IMR-90 (cell line): ENCODE data around the gene MAN2B1. TPM values are rescaled to one million over a fixed set of nuclear protein-coding genes. Genes with fewer than 3 reads are reported as not detected.

ENCODE experiments used
- ATAC-seq: fragments of 200-7000 bp; cut with Tn5 transposase; 2 replicates; pipeline ENCODE4 v1.9.1; 2020; ENCODE audit warnings: low read depth, mild to moderate bottlenecking, moderate library complexity
- BruUV-seq: library from RNA; stranded (reverse); fragments of 400-500 nt; replicated peaks from 2 replicates; lab custom pipeline; 2021; lab: Mats Ljungman, UMichigan
- CTCF ChIA-PET: fragments of 300-600 bp; formaldehyde crosslinking; extraction: SDS; loops from one replicate; lab custom pipeline; 2021; ENCODE audit warnings: antibody characterized with exemption; lab: Yijun Ruan, JAX
- POLR2A ChIA-PET: fragments of 300-600 bp; sonication (Branson Sonifier 250); formaldehyde crosslinking; loops from one replicate; lab custom pipeline; 2022; ENCODE audit warnings: antibody characterized with exemption; ENCODE audit not compliant: unreplicated experiment; lab: Charles Lee
- DNase-seq: peaks from one replicate; pipeline ENCODE4 v3.0.0; 2013
- H2AFZ ChIP-seq: replicated peaks from 2 replicates; pipeline ENCODE3; 2013; ENCODE audit warnings: low read length, mild to moderate bottlenecking; ENCODE audit not compliant: poor library complexity
- H2AK5ac ChIP-seq: 2 replicates; pipeline ENCODE4 v1.6.1; 2013; ENCODE audit warnings: low read depth, low read length, inconsistent platforms
- H2AK9ac ChIP-seq: replicated peaks from 2 replicates; pipeline ENCODE3; 2013; ENCODE audit warnings: mild to moderate bottlenecking, low read depth, low read length, moderate library complexity; ENCODE audit not compliant: poor library complexity
- H2BK120ac ChIP-seq: 2 replicates; pipeline ENCODE4 v1.6.1; 2013; ENCODE audit warnings: low read depth, low read length, inconsistent platforms
- H2BK15ac ChIP-seq: 3 replicates; pipeline ENCODE4 v1.6.1; 2013; ENCODE audit warnings: low read depth, low read length, inconsistent platforms
- H2BK20ac ChIP-seq: 2 replicates; pipeline ENCODE4 v1.6.1; 2013; ENCODE audit warnings: low read depth, mild to moderate bottlenecking, inconsistent platforms, low read length, moderate library complexity
- H2BK5ac ChIP-seq: 2 replicates; pipeline ENCODE4 v1.6.1; 2013; ENCODE audit warnings: mild to moderate bottlenecking, low read depth, low read length, inconsistent platforms; ENCODE audit not compliant: poor library complexity, severe bottlenecking
- H3K14ac ChIP-seq: replicated peaks from 2 replicates; pipeline ENCODE4 v1.6.1; 2013; ENCODE audit warnings: low read depth, low read length, inconsistent platforms
- H3K18ac ChIP-seq: 2 replicates; pipeline ENCODE4 v1.6.1; 2013; ENCODE audit warnings: low read depth, low read length, control low read depth
- H3K23ac ChIP-seq: 2 replicates; pipeline ENCODE4 v1.6.1; 2013; ENCODE audit warnings: low read depth, low read length, inconsistent platforms
- H3K27ac ChIP-seq: 2 replicates; pipeline ENCODE4 v1.5.1; 2013; ENCODE audit warnings: mild to moderate bottlenecking, control low read depth, low read length; ENCODE audit not compliant: insufficient read depth
- H3K27me3 ChIP-seq: 2 replicates; pipeline ENCODE4 v1.6.1; 2013; ENCODE audit warnings: low read length; ENCODE audit not compliant: control insufficient read depth, insufficient read depth
- H3K36me3 ChIP-seq: 2 replicates; pipeline ENCODE4 v1.6.1; 2013; ENCODE audit warnings: low read length, mixed read lengths; ENCODE audit not compliant: control insufficient read depth, insufficient read depth
- H3K4ac ChIP-seq: 2 replicates; pipeline ENCODE4 v1.6.1; 2013; ENCODE audit warnings: low read depth, low read length, inconsistent platforms
- H3K4me1 ChIP-seq: 2 replicates; pipeline ENCODE4 v1.6.1; 2013; ENCODE audit warnings: low read length, mixed read lengths; ENCODE audit not compliant: control insufficient read depth, insufficient read depth
- H3K4me2 ChIP-seq: 2 replicates; pipeline ENCODE4 v1.6.1; 2013; ENCODE audit warnings: low read depth, mild to moderate bottlenecking, control low read depth, low read length, moderate library complexity
- H3K4me3 ChIP-seq: 2 replicates; pipeline ENCODE4 v1.5.1; 2013; ENCODE audit warnings: low read depth, mild to moderate bottlenecking, control low read depth, low read length, moderate library complexity; ENCODE audit not compliant: insufficient read depth
- H3K56ac ChIP-seq: 2 replicates; pipeline ENCODE4 v1.6.1; 2013; ENCODE audit warnings: low read length, inconsistent platforms; ENCODE audit not compliant: insufficient read depth; ENCODE audit errors: extremely low read depth
- H3K79me1 ChIP-seq, 2 experiments: 2 replicates each; pipeline ENCODE4 v1.6.1; 2013; ENCODE audit warnings: low read length in 2 of 2, inconsistent platforms in 1 of 2, low read depth in 1 of 2
- H3K9ac ChIP-seq: 2 replicates; pipeline ENCODE4 v1.6.1; 2013; ENCODE audit warnings: low read depth, low read length, control low read depth
- H3K9me1 ChIP-seq: 2 replicates; pipeline ENCODE4 v1.6.1; 2013; ENCODE audit warnings: low read length, inconsistent platforms; ENCODE audit not compliant: insufficient read depth
- H3K9me3 ChIP-seq: 2 replicates; pipeline ENCODE4 v1.6.1; 2013; ENCODE audit warnings: low read length; ENCODE audit not compliant: control insufficient read depth, insufficient read depth
- H4K20me1 ChIP-seq: 2 replicates; pipeline ENCODE4 v1.6.1; 2013; ENCODE audit warnings: low read length, inconsistent platforms; ENCODE audit not compliant: insufficient read depth
- H4K5ac ChIP-seq: 2 replicates; pipeline ENCODE4 v1.6.1; 2013; ENCODE audit warnings: mild to moderate bottlenecking, low read depth, low read length, control low read depth
- H4K8ac ChIP-seq, 2 experiments: 2 replicates each; pipeline ENCODE4 v1.6.1; 2013; ENCODE audit warnings: low read depth in 2 of 2, low read length in 2 of 2, control low read depth in 1 of 2, inconsistent platforms in 1 of 2
- H4K91ac ChIP-seq: 2 replicates; pipeline ENCODE4 v1.6.1; 2013; ENCODE audit warnings: low read depth, low read length, inconsistent platforms; ENCODE audit not compliant: insufficient read depth
- BHLHE40 ChIP-seq: fragments of 150-350 bp; IDR thresholded peaks from 2 replicates; pipeline ENCODE4 v1.6.1; 2016; ENCODE audit warnings: mild to moderate bottlenecking, low read depth, low read length
- CEBPB ChIP-seq: IDR thresholded peaks from 2 replicates; pipeline ENCODE4 v1.6.1; 2012; ENCODE audit warnings: low read depth, low read length, improper control_type of control experiment
- CHD1 ChIP-seq: IDR thresholded peaks from 2 replicates; pipeline ENCODE4 v1.6.1; 2012; ENCODE audit warnings: low read depth, low read length, improper control_type of control experiment
- CTCF ChIP-seq: conservative IDR thresholded peaks from 2 replicates; pipeline ENCODE4 v1.5.1; 2012; ENCODE audit warnings: mild to moderate bottlenecking, low read depth, low read length, improper control_type of control experiment
- ELK1 ChIP-seq: fragments of 150-350 bp; IDR thresholded peaks from 2 replicates; pipeline ENCODE4 v1.6.1; 2016; ENCODE audit warnings: low read depth, mild to moderate bottlenecking, low read length, moderate library complexity, borderline replicate concordance
- FOS ChIP-seq: fragments of 150-350 bp; IDR thresholded peaks from 2 replicates; pipeline ENCODE4 v1.6.1; 2016; ENCODE audit warnings: low read depth, low read length
- MAFK ChIP-seq: IDR thresholded peaks from 2 replicates; pipeline ENCODE4 v1.6.1; 2012; ENCODE audit warnings: low read depth, low read length, improper control_type of control experiment
- MAZ ChIP-seq: IDR thresholded peaks from 2 replicates; pipeline ENCODE4 v1.6.1; 2012; ENCODE audit warnings: low read depth, mild to moderate bottlenecking, low read length, improper control_type of control experiment, moderate library complexity, borderline replicate concordance
- MXI1 ChIP-seq: IDR thresholded peaks from 2 replicates; pipeline ENCODE4 v1.6.1; 2012; ENCODE audit warnings: low read depth, mild to moderate bottlenecking, low read length, moderate library complexity, borderline replicate concordance
- NFE2L2 ChIP-seq: fragments of 150-350 bp; IDR thresholded peaks from 2 replicates; pipeline ENCODE4 v1.6.1; 2016; ENCODE audit warnings: low read depth, mild to moderate bottlenecking, low read length
- POLR2A ChIP-seq: IDR thresholded peaks from 2 replicates; pipeline ENCODE4 v1.6.1; 2012; ENCODE audit warnings: mild to moderate bottlenecking, low read depth, low read length
- RAD21 ChIP-seq: IDR thresholded peaks from 2 replicates; pipeline ENCODE4 v1.6.1; 2012; ENCODE audit warnings: low read length, improper control_type of control experiment
- RCOR1 ChIP-seq: IDR thresholded peaks from 2 replicates; pipeline ENCODE4 v1.6.1; 2012; ENCODE audit warnings: mild to moderate bottlenecking, low read length, improper control_type of control experiment; ENCODE audit not compliant: insufficient replicate concordance
- RFX5 ChIP-seq: IDR thresholded peaks from 2 replicates; pipeline ENCODE4 v1.8.0; 2012; ENCODE audit warnings: low read depth, mild to moderate bottlenecking, low read length, moderate library complexity
- SMC3 ChIP-seq: fragments of 150-350 bp; IDR thresholded peaks from 2 replicates; pipeline ENCODE4 v1.6.1; 2016; ENCODE audit warnings: low read depth, mild to moderate bottlenecking, antibody characterized with exemption, low read length, moderate library complexity
- USF2 ChIP-seq: fragments of 150-350 bp; IDR thresholded peaks from 2 replicates; pipeline ENCODE4 v1.6.1; 2017; ENCODE audit warnings: mild to moderate bottlenecking, antibody characterized with exemption, low read length, low read depth
- WGBS, 2 experiments: methylation state at CpG; one replicate each; pipeline versions ENCODE4 v1.1.5 to v1.1.7; 2013; ENCODE audit warnings: missing lambda C conversion rate in 2 of 2; ENCODE audit not compliant: insufficient read length in 1 of 2; ENCODE audit errors: extremely low coverage in 2 of 2; 5-methylcytosine and 5-hydroxymethylcytosine counted together
- dilution Hi-C: fragments of 300-500 bp; cut with HindIII; formaldehyde crosslinking; loops from one replicate; pipeline ENCODE4 v1.14.3; 2018; ENCODE audit warnings: low sequenced_read_pairs; ENCODE audit not compliant: unreplicated experiment
- in situ Hi-C: fragments of 300-500 bp; cut with MboI; formaldehyde crosslinking; loops from 3 replicates; pipeline ENCODE4 v1.14.3; 2019; ENCODE audit warnings: low sequenced_read_pairs, inconsistent platforms, mixed read lengths
- intact Hi-C: fragments of 100-400 bp; cut with micrococcal nuclease; formaldehyde crosslinking; loops from 2 replicates; pipeline ENCODE4 v1.10.0; 2022
- polyA plus RNA-seq, 3 experiments: library from polyadenylated mRNA; depleted of rRNA; stranded (reverse); fragments of >200 nt; gene quantifications; 2 replicates each; pipeline ENCODE4 v1.2.3, GENCODE V29; 2012; ENCODE audit warnings: low replicate concordance in 1 of 3
- total RNA-seq: library from RNA; depleted of rRNA; stranded (reverse); fragments of >200 nt; gene quantifications from 2 replicates; pipeline ENCODE4 v1.2.3, GENCODE V29; 2012

The MAN2B1 gene
- total and polyA plus RNA-seq, 2 of the 4 experiments (the other 2 are of a cell fraction): 10.4 to 55.4 TPM

GRCh38 chr19:12668346-12668745 is 1.8 kb upstream of the MAN2B1 start:
- dilution Hi-C loops (no loop called here), in situ Hi-C loops (no loop called here), intact Hi-C loops (no loop called here)
- Histone ChIP-seq H2BK15ac (no peak overlapping the region), H2BK120ac (no peak overlapping the region), H3K56ac (no peak overlapping the region), H3K4me2 (peak overlapping the region; percentile 97), H2BK20ac (no peak overlapping the region), H2AK5ac (peak overlapping the region; percentile 84), H3K9me1 (0 out of 2 replicates have a peak, but pooled peaks cover 13% of the 10 kb centered on the region), H3K4ac (peak overlapping the region; percentile 84), H3K79me1 (peaks cover 38 to 69% of the 10 kb centered on the region in 2 experiments), H3K36me3 (peaks cover 13% of the 10 kb centered on the region), H4K20me1 (no peaks in the 10 kb centered on the region), H4K91ac (peak overlapping the region; percentile 67; the same call in 1 of the 2 replicates), H2AFZ (peak overlapping the region; percentile 95), H4K5ac (peak overlapping the region; percentile 29), H3K23ac (peak overlapping the region; percentile 22), H3K18ac (no peak overlapping the region), H3K27me3 (no peaks in the 10 kb centered on the region), H3K14ac (peak overlapping the region; percentile 5; the same call in 1 of the 2 replicates), H2BK5ac (peak overlapping the region; percentile 36), H3K27ac (peak overlapping the region; percentile 79), H2AK9ac (peak overlapping the region; percentile 98), H4K8ac (peak overlapping the region; percentile 72 to 91; a peak in 3 of 4 replicates), H3K4me3 (peak overlapping the region; percentile 58), H3K4me1 (peaks cover 15% of the 10 kb centered on the region), H3K9ac (peak overlapping the region; percentile 81), H3K9me3 (no peaks in the 10 kb centered on the region)
- ChIA-PET POLR2A (no interaction called here), CTCF (no interaction called here)
- DNase-seq: no peak
- ATAC-seq: no peak
- BruUV-seq: no TSS peak
- WGBS, 2 experiments: no CpG with 5 or more reads among the region's 8 CpGs
- TF ChIP-seq CTCF (no peak), MAZ (no peak), MXI1 (no peak), SMC3 (no peak), USF2 (no peak), POLR2A (no peak), FOS (no peak), ELK1 (no peak), NFE2L2 (no peak), MAFK (no peak), RFX5 (no peak), RCOR1 (no peak), CHD1 (no peak), BHLHE40 (no peak), RAD21 (no peak), CEBPB (no peak)
